ENCODE measurements around the gene PLSCR4. TPM values are rescaled to one million over a fixed set of nuclear protein-coding genes. Genes with fewer than 3 reads are reported as not detected.
"Not testable (repeated sequence)": the region's sequence is repeated elsewhere in the genome, so short reads cannot be mapped to it uniquely, and the experiment has no call there.

The PLSCR4 gene, protein sequence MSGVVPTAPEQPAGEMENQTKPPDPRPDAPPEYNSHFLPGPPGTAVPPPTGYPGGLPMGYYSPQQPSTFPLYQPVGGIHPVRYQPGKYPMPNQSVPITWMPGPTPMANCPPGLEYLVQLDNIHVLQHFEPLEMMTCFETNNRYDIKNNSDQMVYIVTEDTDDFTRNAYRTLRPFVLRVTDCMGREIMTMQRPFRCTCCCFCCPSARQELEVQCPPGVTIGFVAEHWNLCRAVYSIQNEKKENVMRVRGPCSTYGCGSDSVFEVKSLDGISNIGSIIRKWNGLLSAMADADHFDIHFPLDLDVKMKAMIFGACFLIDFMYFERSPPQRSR
- 3.2 and 4.5 TPM in 2 replicates for total RNA-seq (2014; rRNA removed; shearing (Covaris generic))
- polyA plus RNA-seq (2015; cell fraction: cytosol; rRNA removed), result 6.0 and 9.0 TPM in 2 replicates
- 12.5 and 14.3 TPM in 2 replicates for polyA plus RNA-seq (2015; cell fraction: nucleus; rRNA removed)

DNA sequence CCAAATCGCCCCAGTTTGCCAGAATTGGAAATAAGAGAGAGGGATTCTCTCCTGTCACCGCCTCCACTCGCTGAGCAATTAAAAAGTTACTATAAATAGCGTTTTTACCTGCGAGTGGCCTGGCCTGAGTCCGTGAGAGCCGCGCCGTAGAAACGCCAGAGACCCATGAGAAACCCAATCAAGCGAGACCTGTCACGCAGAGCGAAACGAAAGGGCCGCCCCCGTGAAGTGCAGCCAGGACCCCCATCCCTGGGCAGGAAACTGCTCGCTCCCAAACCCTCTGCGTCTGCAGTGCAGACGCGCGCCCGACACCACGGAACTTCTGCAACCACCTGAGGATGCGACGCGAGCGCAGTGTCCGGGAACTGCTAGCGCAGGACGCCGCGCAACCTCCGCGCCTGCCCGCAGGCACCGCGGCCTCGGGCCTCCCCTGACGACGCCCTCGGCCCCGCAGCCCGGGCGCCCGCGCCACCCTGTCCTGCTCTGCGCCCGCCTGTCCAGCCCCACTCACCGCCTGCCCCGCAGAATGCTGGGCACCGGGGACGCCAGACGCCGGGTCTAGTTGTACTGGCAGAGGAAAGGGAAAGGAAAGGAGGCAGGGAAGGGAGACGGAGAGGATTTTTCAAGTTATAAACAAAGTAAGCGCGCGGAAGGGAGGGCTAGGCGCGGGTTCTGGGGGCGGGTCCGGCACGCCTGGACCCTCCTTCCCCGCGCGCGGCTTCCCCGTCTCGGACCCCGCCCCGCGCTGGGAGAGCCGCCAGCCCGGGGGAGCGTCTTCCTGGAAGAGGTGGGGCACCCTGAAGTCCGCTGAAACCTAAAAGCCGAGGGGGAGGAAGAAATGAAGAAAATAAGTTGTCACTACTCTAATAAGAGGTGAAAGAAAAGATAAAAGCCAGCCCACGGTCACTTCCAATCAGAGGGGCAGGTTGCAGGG is at the start of gene PLSCR4:
Gene PLSCR4, minus strand, starts transcription at position 657 of the 934 bp plus-strand sequence. CDS start 29,034 bp downstream, outside the sequence.
- in situ Hi-C loops (cut with HindIII; ENCODE audit: low pct_unique_long_range_greater_than_20kb, low sequenced_read_pairs), result no loop called here
- peak; percentile 52 for DNase-seq (ENCODE audit: low read depth, low spot score)

DNA sequence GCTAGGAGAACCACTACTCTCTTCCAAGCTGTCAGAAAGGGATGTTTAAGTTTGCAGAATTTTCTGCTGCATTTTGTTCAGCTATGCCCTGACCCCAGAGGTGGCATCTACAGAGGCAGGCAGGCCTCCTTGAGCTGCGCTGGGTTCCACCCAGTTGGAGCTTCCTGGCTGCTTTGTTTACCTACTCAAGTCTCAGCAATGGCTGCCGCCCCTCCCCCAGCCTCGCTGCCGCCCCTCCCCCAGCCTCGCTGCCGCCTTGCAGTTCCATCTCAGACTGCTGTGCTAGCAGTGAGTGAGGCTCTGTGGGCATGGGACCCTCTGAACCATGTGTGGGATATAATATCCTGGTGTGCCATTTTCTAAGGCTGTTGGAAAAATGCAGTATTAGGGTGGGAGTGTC is 42.5 kb upstream of the PLSCR4 start:
- DNase-seq (ENCODE audit: low read depth, low spot score); in situ Hi-C loops (cut with HindIII; ENCODE audit: low pct_unique_long_range_greater_than_20kb, low sequenced_read_pairs): not testable (repeated sequence)

DNA sequence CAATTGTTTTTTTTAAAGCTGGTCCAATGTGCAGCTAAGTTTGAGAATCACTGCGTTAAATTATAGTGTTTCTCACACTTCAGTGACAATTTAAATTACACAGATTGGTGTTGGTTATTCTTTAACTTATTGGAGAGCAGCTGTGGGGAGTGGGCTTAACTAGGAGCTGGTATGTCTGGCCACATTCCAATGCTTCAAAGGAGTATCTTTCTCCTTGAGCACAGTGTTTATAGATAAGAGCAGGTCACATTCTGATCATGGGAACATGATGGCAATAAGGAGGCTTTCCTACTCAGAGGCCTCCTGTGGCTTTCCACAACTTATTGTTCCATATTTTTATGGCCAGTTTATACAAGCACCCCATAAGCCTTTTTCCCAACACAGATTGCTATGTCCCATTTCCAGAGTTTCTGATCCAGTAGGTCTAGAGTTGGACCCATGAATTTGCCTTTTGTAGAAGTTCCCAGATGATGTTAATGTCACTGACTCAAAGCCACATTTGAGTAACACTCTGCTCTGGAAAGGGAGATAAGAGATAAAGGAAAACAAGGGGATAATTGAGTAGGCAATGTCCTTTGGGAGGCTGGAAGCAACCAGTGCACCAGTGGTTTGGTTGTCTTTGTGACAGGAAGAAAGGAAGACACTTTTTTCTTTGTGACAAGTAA is 33.0 kb upstream of the PLSCR4 start:
- DNase-seq (ENCODE audit: low read depth, low spot score), result peak; percentile 73
- in situ Hi-C loops (cut with HindIII; ENCODE audit: low pct_unique_long_range_greater_than_20kb, low sequenced_read_pairs), result no loop called here

DNA sequence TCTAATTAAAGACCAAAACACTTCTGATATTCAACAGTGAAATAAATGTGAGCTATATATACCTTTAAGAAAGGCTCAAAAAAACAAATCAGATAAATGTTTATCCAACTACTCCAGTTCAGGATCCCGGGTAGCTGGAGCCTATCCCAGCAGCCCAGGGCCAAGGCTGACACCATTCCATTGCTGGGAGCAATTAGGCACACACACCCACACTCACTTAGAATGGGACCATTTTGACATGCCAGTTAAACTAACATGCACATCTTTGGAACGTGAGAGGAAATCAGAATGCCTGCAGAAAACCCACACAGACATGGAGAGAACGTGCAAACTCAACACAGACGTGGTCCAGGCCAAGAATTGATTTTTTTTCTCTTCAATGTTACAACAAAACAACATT is 30.0 kb upstream of the PLSCR4 start:
- no peak for DNase-seq (ENCODE audit: low read depth, low spot score)
- in situ Hi-C loops (cut with HindIII; ENCODE audit: low pct_unique_long_range_greater_than_20kb, low sequenced_read_pairs), result no loop called here

DNA sequence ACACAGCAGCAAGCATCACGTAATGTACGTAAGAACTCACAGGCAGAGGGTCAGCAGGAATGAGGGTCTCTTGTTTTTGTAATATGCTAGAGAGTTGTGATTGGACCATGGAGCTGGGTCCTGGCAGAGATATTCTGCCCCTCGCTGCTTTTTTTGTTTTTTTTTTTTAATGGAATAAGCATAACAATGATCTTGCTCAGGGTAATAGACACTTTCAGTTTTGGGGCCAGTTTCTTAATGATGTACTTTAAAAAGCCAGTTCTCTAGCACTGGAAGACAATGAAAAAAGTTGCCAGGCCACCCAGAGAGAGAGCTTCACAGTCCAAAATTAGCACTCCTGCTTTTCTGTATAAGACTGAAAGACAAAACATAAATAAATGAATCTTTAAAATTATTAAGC is 29.0 kb upstream of the PLSCR4 start:
- DNase-seq (ENCODE audit: low read depth, low spot score), result no peak
- in situ Hi-C loops (cut with HindIII; ENCODE audit: low pct_unique_long_range_greater_than_20kb, low sequenced_read_pairs), result no loop called here

DNA sequence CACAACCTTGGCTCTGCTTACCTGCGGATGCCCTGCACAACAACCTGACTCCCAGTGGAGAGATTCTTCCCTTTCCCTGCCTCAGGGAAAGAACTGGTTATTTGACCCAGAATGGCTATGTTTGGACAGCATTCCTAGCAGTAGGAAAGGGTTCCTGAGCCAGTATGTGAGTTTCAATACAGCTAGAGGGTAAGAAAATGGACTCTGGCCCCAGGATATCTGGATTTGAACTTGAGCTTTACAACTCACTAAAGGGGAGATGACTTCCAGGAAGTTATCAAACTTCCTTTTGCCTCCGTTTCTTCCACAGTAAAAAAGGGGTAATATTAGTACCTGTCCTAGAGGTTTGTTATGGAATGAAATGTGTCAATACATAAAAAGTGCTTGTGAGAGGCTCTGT is 28.1 kb upstream of the PLSCR4 start:
- in situ Hi-C loops (cut with HindIII; ENCODE audit: low pct_unique_long_range_greater_than_20kb, low sequenced_read_pairs), result no loop called here
- DNase-seq (ENCODE audit: low read depth, low spot score), result no peak

DNA sequence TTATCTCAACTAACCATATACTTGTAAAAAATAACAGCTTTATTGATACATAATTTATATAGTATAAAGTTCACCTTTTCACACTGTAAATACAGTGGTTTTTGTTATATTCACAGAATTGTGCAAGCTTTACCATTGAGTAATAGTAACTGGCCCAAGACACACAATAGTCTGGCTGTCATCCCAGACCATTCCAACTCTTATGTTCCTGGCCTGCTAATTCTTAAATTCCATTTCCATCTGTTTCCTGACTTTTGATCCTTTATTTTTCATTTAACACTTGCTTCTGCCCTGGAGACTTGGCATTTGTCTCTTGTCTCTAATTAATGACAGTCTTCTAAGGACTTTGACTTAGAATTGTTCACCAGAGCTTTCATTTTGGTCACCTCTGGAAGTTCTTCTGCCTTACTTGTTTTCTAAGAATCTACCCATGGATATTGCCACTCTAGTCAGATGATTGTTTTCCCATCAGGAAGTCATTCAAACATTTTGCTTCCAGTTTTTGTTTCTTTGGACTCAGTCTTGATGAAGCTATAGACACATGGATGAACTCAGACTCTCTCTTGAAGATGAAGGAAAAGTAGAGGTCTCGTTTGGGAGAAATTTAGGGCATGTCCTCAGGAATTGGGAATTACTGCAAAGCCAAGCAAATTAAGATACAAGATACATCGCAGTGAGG is 27.2 kb upstream of the PLSCR4 start:
- DNase-seq (ENCODE audit: low read depth, low spot score), result no peak
- in situ Hi-C loops (cut with HindIII; ENCODE audit: low pct_unique_long_range_greater_than_20kb, low sequenced_read_pairs), result no loop called here

DNA sequence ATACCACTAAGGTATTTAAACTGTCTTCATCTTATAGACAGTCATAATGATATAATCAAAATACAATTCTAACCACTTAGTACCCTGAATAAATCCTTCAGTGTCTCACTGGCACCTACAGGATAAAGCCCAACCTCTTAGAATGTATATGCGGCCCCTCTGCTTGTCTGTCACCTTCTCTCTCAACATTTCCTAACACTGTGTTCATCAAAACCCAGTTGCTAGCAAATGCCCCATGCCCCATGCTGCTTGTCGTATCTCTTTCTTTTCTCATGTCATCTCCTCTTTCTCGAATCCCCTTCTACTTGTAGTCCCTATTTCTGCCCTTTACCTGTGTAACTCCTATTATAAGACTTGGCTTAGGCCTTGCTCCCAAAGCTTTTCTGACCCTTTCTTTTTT is 24.6 kb upstream of the PLSCR4 start:
- DNase-seq (ENCODE audit: low read depth, low spot score), result no peak
- in situ Hi-C loops (cut with HindIII; ENCODE audit: low pct_unique_long_range_greater_than_20kb, low sequenced_read_pairs), result no loop called here

DNA sequence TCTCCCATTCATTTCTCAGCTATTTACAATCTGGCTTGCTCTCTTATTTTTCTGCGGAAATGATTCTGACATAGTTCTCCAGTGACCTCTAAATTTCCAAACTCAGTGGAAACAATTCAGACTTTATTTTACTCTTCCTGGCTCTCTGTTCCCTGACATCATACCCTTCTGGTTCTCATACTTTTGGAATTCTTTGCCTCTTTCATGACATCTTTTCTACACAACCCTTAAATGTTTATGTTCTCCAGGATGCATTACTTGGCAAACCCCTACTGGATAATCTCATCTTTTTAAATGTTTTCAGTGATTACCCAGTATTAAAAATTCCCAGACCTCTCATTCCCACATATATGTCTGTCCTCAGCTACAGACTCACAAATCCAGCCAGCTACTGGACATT is 23.9 kb upstream of the PLSCR4 start:
- DNase-seq (ENCODE audit: low read depth, low spot score), result peak; percentile 63
- in situ Hi-C loops (cut with HindIII; ENCODE audit: low pct_unique_long_range_greater_than_20kb, low sequenced_read_pairs), result no loop called here

DNA sequence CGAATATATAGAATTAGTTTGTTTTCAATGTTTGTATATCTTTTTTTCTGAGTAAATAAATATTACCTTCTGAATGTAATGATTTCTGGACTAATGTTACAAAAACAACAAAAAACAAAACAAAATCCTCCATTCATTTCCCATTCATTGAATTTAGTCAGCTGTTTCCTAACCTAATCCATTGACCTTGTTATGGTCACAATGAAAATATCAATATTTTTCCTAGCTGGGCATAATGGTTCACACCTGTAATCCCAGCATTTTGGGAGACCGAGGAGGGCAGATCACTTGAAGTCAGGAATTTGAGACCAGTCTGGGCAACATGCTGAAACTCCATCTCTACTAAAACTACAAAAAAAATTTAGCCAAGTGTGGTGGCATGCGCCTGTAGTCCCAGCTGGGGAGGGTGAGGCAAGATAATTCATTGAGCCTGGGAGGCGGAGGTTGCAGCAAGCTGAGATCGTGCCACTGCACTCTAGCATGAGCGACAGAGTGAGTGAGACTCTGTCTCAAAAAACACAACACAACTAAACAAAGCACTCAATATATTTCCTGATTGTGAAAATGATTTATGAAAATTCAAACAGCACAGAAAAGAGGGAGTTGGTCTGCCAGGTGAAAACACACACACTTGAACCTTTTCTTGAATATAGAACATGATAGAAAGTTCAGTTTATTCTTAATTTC is 23.0 kb upstream of the PLSCR4 start:
- DNase-seq (ENCODE audit: low read depth, low spot score), result no peak
- in situ Hi-C loops (cut with HindIII; ENCODE audit: low pct_unique_long_range_greater_than_20kb, low sequenced_read_pairs), result no loop called here

DNA sequence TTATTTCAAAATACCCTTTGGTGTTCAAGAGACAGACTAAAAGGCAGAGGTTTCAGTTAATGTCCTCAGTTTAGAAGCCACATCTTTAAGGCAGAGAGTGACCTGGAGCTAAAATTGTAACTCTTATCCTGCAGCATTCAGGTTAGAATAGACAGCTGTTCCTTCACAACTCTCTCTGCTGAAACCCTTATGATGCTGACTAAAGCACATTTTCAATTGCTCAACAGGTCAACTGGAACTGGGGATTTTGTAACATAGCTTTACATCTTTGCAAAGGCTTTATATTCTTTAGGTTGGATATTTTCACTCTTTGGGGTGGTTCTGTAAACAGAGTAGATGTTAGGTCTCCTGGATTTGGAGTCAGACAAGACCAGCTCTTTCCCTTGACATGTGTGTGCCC is 20.3 kb upstream of the PLSCR4 start:
- no peak for DNase-seq (ENCODE audit: low read depth, low spot score)
- in situ Hi-C loops (cut with HindIII; ENCODE audit: low pct_unique_long_range_greater_than_20kb, low sequenced_read_pairs), result no loop called here

DNA sequence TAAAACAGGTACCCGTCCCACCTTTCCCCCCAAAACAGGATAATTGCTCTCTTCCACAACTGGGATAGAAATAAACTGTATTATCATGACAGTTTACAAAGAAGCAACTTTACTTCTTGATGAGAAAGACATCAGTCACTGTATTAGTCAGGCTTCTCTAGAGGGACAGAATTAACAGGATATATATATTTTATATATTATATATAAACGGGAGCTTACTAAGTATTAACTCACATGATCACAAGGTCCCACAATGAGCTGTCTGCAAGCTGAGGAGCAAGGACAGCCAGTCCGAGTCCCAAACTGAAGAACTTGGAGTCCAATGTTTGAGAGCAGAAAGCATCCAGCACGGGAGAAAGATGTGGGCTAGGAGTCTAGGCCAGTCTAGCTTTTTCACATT is 18.4 kb upstream of the PLSCR4 start:
- in situ Hi-C loops (cut with HindIII; ENCODE audit: low pct_unique_long_range_greater_than_20kb, low sequenced_read_pairs), result no loop called here
- no peak for DNase-seq (ENCODE audit: low read depth, low spot score)

DNA sequence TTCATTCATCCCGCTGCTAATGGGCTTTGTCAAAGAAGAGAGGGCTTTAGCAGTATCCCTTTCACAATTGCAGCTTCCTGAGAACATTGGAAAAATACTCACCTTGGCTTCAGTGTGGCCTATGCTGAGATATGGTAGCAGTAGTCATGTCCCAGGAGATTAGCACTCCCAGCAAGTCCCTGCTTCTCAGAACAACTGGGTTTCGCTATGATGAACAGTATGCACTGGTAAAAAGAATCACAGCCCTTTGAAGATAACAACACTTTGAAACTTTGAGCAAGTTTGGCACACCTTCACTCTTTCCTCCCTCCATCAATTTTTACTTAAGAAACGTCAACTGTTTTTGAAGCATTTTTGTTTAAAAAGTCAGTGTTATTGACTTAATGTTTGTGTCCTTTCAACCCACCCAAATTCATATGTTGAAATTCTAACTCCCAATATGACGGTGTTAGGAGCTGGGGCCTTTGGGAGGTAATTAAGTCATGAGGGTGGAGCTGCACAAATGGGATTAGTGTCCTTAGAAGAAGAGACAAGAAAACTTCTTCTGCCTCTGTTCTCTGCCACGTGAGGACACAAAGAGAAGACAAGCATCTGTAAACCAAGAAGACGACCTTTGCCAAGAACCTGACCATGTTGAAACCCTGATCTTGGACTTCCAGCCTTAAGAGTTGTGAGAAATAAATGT is 17.8 kb upstream of the PLSCR4 start:
- in situ Hi-C loops (cut with HindIII; ENCODE audit: low pct_unique_long_range_greater_than_20kb, low sequenced_read_pairs), result no loop called here
- no peak for DNase-seq (ENCODE audit: low read depth, low spot score)

DNA sequence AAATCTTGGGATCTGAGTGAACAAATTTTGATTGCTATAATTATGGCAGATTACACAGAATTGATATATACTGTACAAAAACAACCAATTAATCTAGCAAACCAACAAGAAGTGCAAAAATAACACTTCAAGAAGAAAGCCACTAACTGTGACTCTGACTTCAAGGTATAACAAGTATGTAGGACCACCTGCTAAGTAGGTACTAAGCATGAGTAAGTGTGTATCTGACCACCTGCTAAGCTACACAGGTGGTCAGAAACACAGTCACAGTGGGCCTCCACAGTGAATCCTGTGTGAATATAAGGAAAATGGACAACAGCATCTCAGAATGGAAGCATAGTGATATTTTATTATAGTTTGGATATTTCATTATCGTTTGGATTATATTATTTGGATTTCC is 14.8 kb upstream of the PLSCR4 start:
- DNase-seq (ENCODE audit: low read depth, low spot score), result no peak
- in situ Hi-C loops (cut with HindIII; ENCODE audit: low pct_unique_long_range_greater_than_20kb, low sequenced_read_pairs), result no loop called here

DNA sequence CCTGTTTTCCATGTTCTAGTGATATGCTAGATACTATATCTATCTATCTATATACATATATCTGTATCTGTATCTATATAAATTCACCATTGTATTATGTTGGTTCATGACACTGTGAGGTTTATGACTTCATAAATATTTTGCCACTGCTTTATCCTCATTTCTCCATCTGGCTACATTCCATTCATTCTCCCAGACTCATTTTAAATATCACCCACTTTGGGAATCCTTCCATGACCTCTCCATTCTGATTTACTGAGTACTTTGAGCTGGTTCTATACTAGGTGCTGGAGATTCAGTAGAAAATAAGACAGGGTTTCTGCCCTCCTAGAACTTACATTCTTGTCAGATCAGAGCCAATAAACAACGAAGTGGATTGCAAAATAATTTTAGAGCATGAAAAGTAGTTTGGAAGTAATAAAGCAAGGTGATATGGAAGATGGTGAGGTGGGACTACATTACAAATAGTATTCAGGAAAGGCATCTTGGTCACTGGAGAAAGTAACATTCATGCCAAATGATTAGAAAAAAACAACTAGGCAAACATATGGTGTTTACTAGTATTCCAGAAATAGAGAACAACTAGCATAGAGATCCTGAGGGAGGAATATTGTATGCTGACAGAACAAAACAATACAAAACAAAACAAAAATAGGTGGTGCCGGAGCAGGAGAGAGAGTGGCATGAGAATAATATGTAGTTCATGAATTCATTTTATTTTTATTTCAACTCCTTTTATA is 11.6 kb upstream of the PLSCR4 start:
- DNase-seq (ENCODE audit: low read depth, low spot score), result no peak
- in situ Hi-C loops (cut with HindIII; ENCODE audit: low pct_unique_long_range_greater_than_20kb, low sequenced_read_pairs), result no loop called here
